Calu3 (cell line): ENCODE results near the gene ICAM2. TPM values are rescaled to one million over a fixed set of nuclear protein-coding genes. Genes with fewer than 3 reads are reported as not detected.
A peak's percentile ranks its signal among the peaks of the same experiment; 100 is the strongest.

Experiments
- BruUV-seq: library from RNA; stranded (reverse); fragments of 400-500 nt; replicated peaks from 2 replicates; lab custom pipeline; 2021; lab: Mats Ljungman, UMichigan
- CTCF ChIA-PET: fragments of 300-600 bp; sonication (Branson Sonifier 250); formaldehyde crosslinking; loops from one replicate; lab custom pipeline; 2022; ENCODE audit warnings: antibody characterized with exemption; lab: Charles Lee
- DNase-seq: peaks from one replicate; pipeline ENCODE4 v3.0.0; 2022
- H3K27ac Mint-ChIP-seq: one replicate; pipeline ENCODE4 v1.8.0; 2022; ENCODE audit warnings: mixed read lengths; ENCODE audit not compliant: unreplicated experiment
- H3K27me3 Mint-ChIP-seq: one replicate; pipeline ENCODE4 v1.8.0; 2022; ENCODE audit warnings: mixed read lengths; ENCODE audit not compliant: unreplicated experiment
- H3K36me3 Mint-ChIP-seq: one replicate; pipeline ENCODE4 v1.8.0; 2022; ENCODE audit warnings: mild to moderate bottlenecking, moderate library complexity, mixed read lengths; ENCODE audit not compliant: insufficient read depth, unreplicated experiment
- H3K4me1 Mint-ChIP-seq: one replicate; pipeline ENCODE4 v1.8.0; 2022; ENCODE audit warnings: mild to moderate bottlenecking, low read depth, mixed read lengths; ENCODE audit not compliant: unreplicated experiment
- H3K4me3 Mint-ChIP-seq: one replicate; pipeline ENCODE4 v1.8.0; 2022; ENCODE audit warnings: mild to moderate bottlenecking, low read depth, moderate library complexity, mixed read lengths; ENCODE audit not compliant: unreplicated experiment
- H3K9me3 Mint-ChIP-seq: one replicate; pipeline ENCODE4 v1.8.0; 2022; ENCODE audit warnings: low read depth, mixed read lengths; ENCODE audit not compliant: unreplicated experiment
- intact Hi-C: fragments of 100-400 bp; cut with micrococcal nuclease; formaldehyde crosslinking; loops from one replicate; pipeline ENCODE4 v1.10.0; 2022; ENCODE audit not compliant: unreplicated experiment
- total RNA-seq: library from RNA; stranded (reverse); gene quantifications from 2 replicates; pipeline ENCODE4 v1.2.3, GENCODE V29; 2022
- TF ChIP-seq, protein P1 (sequence below): fragments of 200-600 bp; IDR thresholded peaks from one replicate; pipeline ENCODE4 v1.8.0; 2022; ENCODE audit warnings: antibody characterized with exemption; ENCODE audit not compliant: unreplicated experiment

The ICAM2 gene
- total RNA-seq, 1 experiment from 2014 or later: 4.4 TPM

DNA sequence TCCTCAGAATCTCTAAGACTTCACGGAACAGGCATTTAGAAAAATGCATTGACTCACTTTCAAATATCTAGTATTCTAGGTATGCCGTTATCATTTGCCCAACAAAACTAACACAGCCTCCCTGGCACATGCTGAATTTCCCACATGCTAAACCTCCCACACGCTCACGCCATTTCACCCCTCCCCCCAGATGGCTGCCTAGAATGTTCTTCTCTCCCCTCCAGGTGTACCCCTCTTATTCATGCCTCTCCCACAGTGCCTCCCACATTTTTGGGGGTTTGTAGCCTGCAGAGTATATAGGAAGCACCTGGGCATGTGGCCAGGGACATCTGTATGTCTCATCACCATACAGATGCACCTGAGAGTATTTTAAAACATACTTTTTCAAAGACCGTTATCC lies 38.2 kb upstream of the ICAM2 start:
- intact Hi-C loops: no loop called here
- Mint-ChIP-seq H3K27me3 (no peaks in the 10 kb centered on the region), H3K4me3 (no peak overlapping the region), H3K4me1 (no peaks in the 10 kb centered on the region), H3K36me3 (peaks cover 25% of the 10 kb centered on the region), H3K9me3 (no peaks in the 10 kb centered on the region), H3K27ac (no peak overlapping the region)
- CTCF ChIA-PET: no interaction called here
- BruUV-seq: no TSS peak
- TF ChIP-seq, protein P1, sequence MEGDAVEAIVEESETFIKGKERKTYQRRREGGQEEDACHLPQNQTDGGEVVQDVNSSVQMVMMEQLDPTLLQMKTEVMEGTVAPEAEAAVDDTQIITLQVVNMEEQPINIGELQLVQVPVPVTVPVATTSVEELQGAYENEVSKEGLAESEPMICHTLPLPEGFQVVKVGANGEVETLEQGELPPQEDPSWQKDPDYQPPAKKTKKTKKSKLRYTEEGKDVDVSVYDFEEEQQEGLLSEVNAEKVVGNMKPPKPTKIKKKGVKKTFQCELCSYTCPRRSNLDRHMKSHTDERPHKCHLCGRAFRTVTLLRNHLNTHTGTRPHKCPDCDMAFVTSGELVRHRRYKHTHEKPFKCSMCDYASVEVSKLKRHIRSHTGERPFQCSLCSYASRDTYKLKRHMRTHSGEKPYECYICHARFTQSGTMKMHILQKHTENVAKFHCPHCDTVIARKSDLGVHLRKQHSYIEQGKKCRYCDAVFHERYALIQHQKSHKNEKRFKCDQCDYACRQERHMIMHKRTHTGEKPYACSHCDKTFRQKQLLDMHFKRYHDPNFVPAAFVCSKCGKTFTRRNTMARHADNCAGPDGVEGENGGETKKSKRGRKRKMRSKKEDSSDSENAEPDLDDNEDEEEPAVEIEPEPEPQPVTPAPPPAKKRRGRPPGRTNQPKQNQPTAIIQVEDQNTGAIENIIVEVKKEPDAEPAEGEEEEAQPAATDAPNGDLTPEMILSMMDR: no peak
- no peak for DNase-seq

DNA sequence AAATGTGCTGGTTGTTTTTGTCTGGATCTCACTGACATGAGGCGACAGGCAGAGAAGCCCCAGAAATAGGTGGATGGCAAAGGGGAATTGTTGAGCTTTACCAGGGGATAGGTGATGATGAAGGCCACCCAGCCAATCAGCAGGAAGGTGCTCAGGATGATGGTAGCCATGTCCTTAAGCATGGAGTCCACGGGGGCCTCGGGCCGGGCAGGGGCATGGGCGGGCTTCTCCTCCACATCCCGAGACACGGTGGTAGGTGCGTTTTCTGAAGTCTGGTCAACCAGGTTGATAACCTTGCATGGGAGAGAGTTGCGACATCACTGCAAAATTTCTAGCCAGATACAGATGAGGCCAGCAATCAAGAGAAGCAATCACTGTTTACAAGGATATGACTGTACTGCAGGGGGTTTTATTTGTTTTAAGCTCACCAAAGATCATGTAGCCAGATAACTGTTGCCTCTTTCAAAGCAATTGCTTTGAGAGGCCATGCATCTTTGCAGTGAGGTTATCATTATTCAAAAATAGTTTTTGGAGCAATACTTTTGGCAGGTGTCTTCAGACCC lies 37.3 kb upstream of the ICAM2 start:
- TF ChIP-seq, protein P1: no peak
- Mint-ChIP-seq H3K36me3 (peaks cover 25% of the 10 kb centered on the region), H3K4me1 (no peaks in the 10 kb centered on the region), H3K27ac (no peak overlapping the region), H3K27me3 (no peaks in the 10 kb centered on the region), H3K4me3 (no peak overlapping the region), H3K9me3 (no peaks in the 10 kb centered on the region)
- no TSS peak for BruUV-seq
- CTCF ChIA-PET: interaction anchor here (2.1 to 2.3 kb wide), 2 partner anchors 72 to 76 kb away, joined by 11 to 47 read pairs; partner anchors contain the start of gene ERN1
- DNase-seq: no peak
- intact Hi-C loops: loop anchor here (2.0 kb wide), 1 partner anchor 75 kb away; no protein-coding TSS in a partner anchor

DNA sequence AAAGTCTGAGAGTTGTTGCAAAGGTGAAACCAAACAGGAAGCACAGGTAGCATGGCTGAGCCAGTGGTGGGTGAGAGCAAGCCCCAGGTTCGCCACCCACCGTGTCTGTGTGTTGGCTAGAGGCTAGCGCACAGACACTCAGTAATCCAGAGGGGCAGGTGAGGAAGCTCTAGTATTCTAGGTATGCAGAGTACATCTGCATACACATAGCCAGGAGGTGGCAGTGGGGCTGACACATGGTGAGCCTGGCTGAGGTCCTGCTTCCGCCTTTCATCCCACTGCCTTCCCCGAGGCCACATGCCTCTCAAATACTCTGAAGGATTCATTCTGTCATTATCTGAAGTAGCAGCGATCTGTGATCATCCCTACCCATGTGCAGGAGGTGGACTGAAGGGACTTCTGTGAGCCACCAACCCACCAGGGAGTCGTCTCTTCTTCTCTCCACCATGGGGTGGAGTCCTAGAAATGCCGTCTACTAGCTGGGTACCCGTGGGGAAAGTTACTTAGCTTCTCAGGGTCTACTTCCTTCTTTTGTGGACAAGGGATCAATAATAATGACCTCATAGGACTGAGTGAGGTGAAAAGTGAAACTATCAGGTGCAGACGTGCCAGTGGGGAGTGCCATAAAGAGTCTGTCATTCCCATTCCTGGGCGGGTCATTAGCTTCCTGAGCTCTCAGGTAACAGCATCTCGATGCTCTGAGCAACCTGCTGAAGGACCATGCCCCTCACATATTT lies 36.0 kb upstream of the ICAM2 start:
- Mint-ChIP-seq H3K36me3 (peaks cover 30% of the 10 kb centered on the region), H3K4me1 (no peaks in the 10 kb centered on the region), H3K9me3 (no peaks in the 10 kb centered on the region), H3K27ac (peak overlapping the region; percentile 90), H3K4me3 (peak overlapping the region; percentile 24), H3K27me3 (no peaks in the 10 kb centered on the region)
- BruUV-seq: TSS peak; percentile 82
- peak; percentile 65 for DNase-seq
- TF ChIP-seq, protein P1: peak; percentile 15
- CTCF ChIA-PET: interaction anchor here (0.5 to 2.3 kb wide), 13 partner anchors 14 to 226 kb away, joined by 3 to 47 read pairs (median 5); partner anchors contain the start of gene ERN1
- intact Hi-C loops: loop anchor here (2.0 kb wide), 1 partner anchor 76 kb away; no protein-coding TSS in a partner anchor

DNA sequence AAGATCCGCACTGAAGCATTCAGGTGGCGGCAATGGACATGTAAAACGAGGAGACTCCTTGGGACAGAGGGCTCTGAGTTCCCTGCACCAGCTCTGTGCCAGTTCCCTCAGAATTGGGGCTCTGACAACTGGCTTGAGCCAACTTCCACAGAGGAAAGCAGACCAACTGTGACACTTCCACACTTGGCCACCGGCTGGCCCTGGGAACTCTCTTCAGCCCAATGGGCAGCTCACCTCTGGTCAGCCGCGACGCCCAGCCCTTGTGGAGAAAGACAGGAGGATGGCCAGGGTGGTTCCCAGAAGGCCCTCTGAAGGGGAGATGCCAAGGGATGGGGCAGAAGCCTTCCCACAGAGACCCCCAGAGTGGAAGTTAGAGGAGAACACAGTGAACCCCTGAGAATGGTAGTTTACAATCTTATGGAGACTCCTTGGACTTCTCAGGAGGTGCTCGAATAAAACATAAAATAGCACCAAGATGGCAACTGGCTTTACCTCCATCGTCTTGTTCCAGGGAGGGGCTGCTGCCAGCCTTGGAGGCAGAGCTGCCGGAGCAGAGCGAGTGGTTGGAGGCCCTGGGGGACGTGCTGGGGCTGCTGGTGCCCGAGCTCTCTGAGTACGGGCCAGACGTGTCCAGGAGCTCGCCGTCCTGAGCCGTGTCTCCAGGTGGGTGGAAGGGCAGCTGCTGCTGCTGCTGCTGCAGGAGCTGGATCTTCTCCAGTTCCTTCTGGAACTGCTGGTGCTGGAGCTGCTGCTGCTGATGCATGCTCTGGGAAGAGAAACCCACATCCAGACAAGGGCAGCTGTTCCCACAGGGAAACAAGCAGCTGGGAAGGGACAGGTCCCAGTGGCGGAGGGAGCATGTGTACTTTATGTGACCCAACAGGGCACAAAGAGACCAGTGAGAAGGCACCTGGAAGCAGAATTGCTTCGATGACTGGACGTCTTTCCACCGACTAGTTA lies 35.0 kb upstream of the ICAM2 start:
- H3K27ac Mint-ChIP-seq: no peak overlapping the region
- intact Hi-C loops: loop anchor here (2.0 kb wide), 1 partner anchor 77 kb away; no protein-coding TSS in a partner anchor
- H3K4me1 Mint-ChIP-seq: no peaks in the 10 kb centered on the region
- no peak overlapping the region for H3K4me3 Mint-ChIP-seq
- TF ChIP-seq, protein P1: no peak
- no peak for DNase-seq
- H3K36me3 Mint-ChIP-seq: peaks cover 30% of the 10 kb centered on the region
- no peaks in the 10 kb centered on the region for H3K27me3 Mint-ChIP-seq
- CTCF ChIA-PET: interaction anchor here (1.2 to 2.3 kb wide), 6 partner anchors 14 to 152 kb away, joined by 3 to 47 read pairs (median 8); partner anchors contain the start of gene ERN1
- BruUV-seq: no TSS peak
- no peaks in the 10 kb centered on the region for H3K9me3 Mint-ChIP-seq
